Activated CD8-positive, alpha-beta T cell treated with anti-CD3 and anti-CD28 coated beads for 36 hours (primary cell): ENCODE data around the gene MCTP2. TPM values are rescaled to one million over a fixed set of nuclear protein-coding genes. Genes with fewer than 3 reads are reported as not detected.

Experiments used
- ATAC-seq: fragments of 200-7000 bp; cut with Tn5 transposase; one replicate; pipeline ENCODE4 v1.10.0; 2021; ENCODE audit warnings: mild to moderate bottlenecking, moderate library complexity
- CTCF ChIA-PET: fragments of 350-600 bp; sonication (Branson Sonifier 250); formaldehyde crosslinking; loops from one replicate; lab custom pipeline; 2021; ENCODE audit warnings: antibody characterized with exemption; lab: Charles Lee
- POLR2A ChIA-PET: fragments of 350-600 bp; sonication (Branson Sonifier 250); formaldehyde crosslinking; loops from one replicate; lab custom pipeline; 2021; ENCODE audit warnings: antibody characterized with exemption; lab: Charles Lee
- DNase-seq: peaks from one replicate; pipeline ENCODE4 v3.0.0-alpha.2; 2020
- H3K27ac Mint-ChIP-seq: one replicate; pipeline ENCODE4 v1.8.0; 2021; ENCODE audit warnings: mild to moderate bottlenecking, mixed read lengths
- H3K27me3 Mint-ChIP-seq: one replicate; pipeline ENCODE4 v1.8.0; 2021; ENCODE audit warnings: mixed read lengths
- H3K36me3 Mint-ChIP-seq: one replicate; pipeline ENCODE4 v1.8.0; 2021; ENCODE audit warnings: low read depth, mixed read lengths
- H3K4me1 Mint-ChIP-seq: one replicate; pipeline ENCODE4 v1.8.0; 2021; ENCODE audit warnings: low read depth, mixed read lengths
- H3K4me3 Mint-ChIP-seq: one replicate; pipeline ENCODE4 v1.8.0; 2021; ENCODE audit warnings: mild to moderate bottlenecking, moderate library complexity, mixed read lengths
- H3K9me3 Mint-ChIP-seq: one replicate; pipeline ENCODE4 v1.8.0; 2021; ENCODE audit warnings: mixed read lengths
- CTCF ChIP-seq: fragments of 200-600 bp; IDR thresholded peaks from one replicate; pipeline ENCODE4 v1.8.0; 2022; ENCODE audit warnings: antibody characterized with exemption, mild to moderate bottlenecking
- intact Hi-C: fragments of 100-400 bp; cut with micrococcal nuclease; formaldehyde crosslinking; loops from one replicate; pipeline ENCODE4 v1.10.0; 2022
- total RNA-seq, 2 experiments: library from RNA; stranded (reverse); gene quantifications; one replicate each; pipeline ENCODE4 v1.2.3, GENCODE V29; 2021

MCTP2 gene
- total RNA-seq, 2 experiments from 2014 or later, result 16.2 to 18.3 TPM

- ATAC-seq (no peak), DNase-seq (no peak)
- TF ChIP-seq CTCF, result no peak
- intact Hi-C loops, result no loop called here
- ChIA-PET POLR2A (no interaction called here), CTCF (interaction anchor here (3.4 kb wide), 1 partner anchor 9 kb away, joined by 15 read pairs; no protein-coding TSS in a partner anchor)
- Mint-ChIP-seq H3K36me3 (peaks cover 15% of the 10 kb centered on the region), H3K27ac (peak overlapping the region; percentile 8), H3K4me3 (no peak overlapping the region), H3K27me3 (no peaks in the 10 kb centered on the region), H3K9me3 (no peaks in the 10 kb centered on the region), H3K4me1 (peaks cover 4% of the 10 kb centered on the region)
Measured at GRCh38 chr15:94314639-94315038, 83.3 kb downstream of the MCTP2 start.

GRCh38 chr15:94317211-94317610 lies 85.8 kb downstream of the MCTP2 start:
- no peak for TF ChIP-seq CTCF
- Mint-ChIP-seq H3K9me3 (no peaks in the 10 kb centered on the region), H3K36me3 (peaks cover 15% of the 10 kb centered on the region), H3K4me1 (peaks cover 4% of the 10 kb centered on the region), H3K27ac (no peak overlapping the region), H3K27me3 (no peaks in the 10 kb centered on the region), H3K4me3 (no peak overlapping the region)
- intact Hi-C loops, result no loop called here
- ATAC-seq, result no peak
- CTCF ChIA-PET, result interaction anchor here (0.8 kb wide), 1 partner anchor 153 kb away, joined by 3 read pairs; no protein-coding TSS in a partner anchor
- no peak for DNase-seq
- POLR2A ChIA-PET, result no interaction called here

GRCh38 chr15:94322141-94322540 lies 90.8 kb downstream of the MCTP2 start:
- POLR2A ChIA-PET, result interaction anchor here (0.6 to 0.7 kb wide), 3 partner anchors 11 to 157 kb away, joined by 3 read pairs; no protein-coding TSS in a partner anchor
- intact Hi-C loops, result loop anchor here (5.0 kb wide), 1 partner anchor 90 kb away; the partner anchor contains the start of gene MCTP2
- no peak for ATAC-seq

GRCh38 chr15:94323076-94323475 lies 91.7 kb downstream of the MCTP2 start:
- DNase-seq (no peak), ATAC-seq (no peak)
- Mint-ChIP-seq H3K4me3 (no peak overlapping the region), H3K36me3 (no peaks in the 10 kb centered on the region), H3K27ac (no peak overlapping the region), H3K9me3 (no peaks in the 10 kb centered on the region), H3K4me1 (peaks cover 11% of the 10 kb centered on the region), H3K27me3 (no peaks in the 10 kb centered on the region)
- ChIA-PET CTCF (interaction anchor here (0.9 to 8.9 kb wide), 28 partner anchors 9 to 203 kb away, joined by 3 to 325 read pairs (median 7); partner anchors contain the start of gene MCTP2), POLR2A (interaction anchor here (1.0 to 2.3 kb wide), 3 partner anchors 17 to 93 kb away, joined by 3 to 16 read pairs (median 5); partner anchors contain the start of gene MCTP2)
- TF ChIP-seq CTCF, result no peak
- intact Hi-C loops, result loop anchor here (5.0 kb wide), 1 partner anchor 91 kb away; the partner anchor contains the start of gene MCTP2

More at GRCh38 chr15:94322141-94322540, 90.8 kb downstream of the MCTP2 start:
- H3K27me3 Mint-ChIP-seq, result no peaks in the 10 kb centered on the region
- no peak for TF ChIP-seq CTCF
- no peaks in the 10 kb centered on the region for H3K9me3 Mint-ChIP-seq
- peaks cover 10% of the 10 kb centered on the region for H3K4me1 Mint-ChIP-seq
- peaks cover 8% of the 10 kb centered on the region for H3K36me3 Mint-ChIP-seq
- H3K27ac Mint-ChIP-seq, result no peak overlapping the region
- CTCF ChIA-PET, result interaction anchor here (0.9 to 8.9 kb wide), 6 partner anchors 8 to 158 kb away, joined by 3 to 325 read pairs (median 21); no protein-coding TSS in a partner anchor
- no peak overlapping the region for H3K4me3 Mint-ChIP-seq
- DNase-seq, result no peak
